T-cell (primary cell): ENCODE data around the gene KMT2D. TPM values are rescaled to one million over a fixed set of nuclear protein-coding genes. Genes with fewer than 3 reads are reported as not detected.

Source experiments
- ATAC-seq, 4 experiments: fragments of 200-7000 bp in 3 of 4; fragments of 150-1000 bp in 1 of 4; cut with Tn5 transposase; replicated peaks in 1 of 4; 1 replicate in 3 of 4; 2 replicates in 1 of 4; pipeline ENCODE4 v1.10.0; 2021; ENCODE audit warnings: moderate library complexity in 3 of 4, mild to moderate bottlenecking in 2 of 4, moderate number of reproducible peaks in 1 of 4
- CTCF ChIA-PET, 2 donors: fragments of 300-600 bp; sonication (Branson Sonifier 250); formaldehyde crosslinking; loops; one replicate each; lab custom pipeline; 2022; ENCODE audit warnings: antibody characterized with exemption in 2 of 2; lab: Charles Lee
- POLR2A ChIA-PET, 2 donors: fragments of 300-600 bp; sonication (Branson Sonifier 250); formaldehyde crosslinking; loops; one replicate each; lab custom pipeline; 2022; ENCODE audit warnings: antibody characterized with exemption in 2 of 2; lab: Charles Lee
- DNase-seq, 35 experiments: peaks; one replicate each; pipeline versions ENCODE4 v3.0.0 to v3.0.0-alpha.2; 2013 to 2023
- H3K27ac ChIP-seq: one replicate; pipeline ENCODE4 v1.5.1; 2013; ENCODE audit warnings: low read length
- H3K27me3 ChIP-seq, 2 experiments: replicated peaks in 1 of 2; 1 replicate in 1 of 2; 2 replicates in 1 of 2; pipeline versions ENCODE4 v1.6.1 to v1.7.0; 2013; ENCODE audit warnings: low read length in 1 of 2, mixed read lengths in 1 of 2; ENCODE audit not compliant: control insufficient read depth in 2 of 2, insufficient read depth in 2 of 2; ENCODE audit errors: extremely low read depth in 1 of 2
- H3K36me3 ChIP-seq, 2 donors: 1 replicate in 1 of 2; 2 replicates in 1 of 2; pipeline versions ENCODE4 v1.6.1 to v1.7.0; 2013; ENCODE audit warnings: low read length in 1 of 2; ENCODE audit not compliant: control insufficient read depth in 2 of 2, insufficient read depth in 1 of 2; ENCODE audit errors: extremely low read depth in 1 of 2
- H3K4me1 ChIP-seq, 2 experiments: 1 replicate in 1 of 2; 2 replicates in 1 of 2; pipeline versions ENCODE4 v1.6.1 to v1.7.0; 2013; ENCODE audit warnings: low read length in 2 of 2, mixed read lengths in 1 of 2; ENCODE audit not compliant: insufficient read depth in 2 of 2, control insufficient read depth in 1 of 2; ENCODE audit errors: extremely low read depth in 1 of 2
- H3K4me3 ChIP-seq, 2 donors: 1 replicate in 1 of 2; 2 replicates in 1 of 2; pipeline versions ENCODE4 v1.5.1 to v1.7.0; 2013; ENCODE audit warnings: mild to moderate bottlenecking in 2 of 2, low read length in 1 of 2, moderate library complexity in 1 of 2; ENCODE audit not compliant: control insufficient read depth in 1 of 2; ENCODE audit errors: extremely low read depth in 1 of 2
- H3K9me3 ChIP-seq: 2 replicates; pipeline ENCODE4 v1.7.0; 2013
- H3K27ac Mint-ChIP-seq, 2 donors: one replicate each; pipeline ENCODE4 v1.8.0; 2020 to 2021; ENCODE audit warnings: mild to moderate bottlenecking in 2 of 2, mixed read lengths in 2 of 2
- H3K27me3 Mint-ChIP-seq, 2 donors: one replicate each; pipeline ENCODE4 v1.8.0; 2021 to 2022; ENCODE audit warnings: mixed read lengths in 2 of 2
- H3K36me3 Mint-ChIP-seq: one replicate; pipeline ENCODE4 v1.8.0; 2021; ENCODE audit warnings: mixed read lengths
- H3K4me1 Mint-ChIP-seq, 3 donors: one replicate each; pipeline ENCODE4 v1.8.0; 2020 to 2022; ENCODE audit warnings: mixed read lengths in 3 of 3, mild to moderate bottlenecking in 1 of 3
- H3K4me3 Mint-ChIP-seq, 3 donors: one replicate each; pipeline ENCODE4 v1.8.0; 2020 to 2022; ENCODE audit warnings: mild to moderate bottlenecking in 3 of 3, mixed read lengths in 3 of 3, moderate library complexity in 3 of 3
- H3K9me3 Mint-ChIP-seq, 3 donors: one replicate each; pipeline ENCODE4 v1.8.0; 2020 to 2022; ENCODE audit warnings: mixed read lengths in 3 of 3
- WGBS: methylation state at CpG from one replicate; pipeline ENCODE4 v1.1.5; 2013; ENCODE audit warnings: missing lambda C conversion rate; ENCODE audit not compliant: insufficient coverage; 5-methylcytosine and 5-hydroxymethylcytosine counted together
- total RNA-seq, 35 experiments: library from RNA in 6 of 35; stranded (reverse) in 6 of 35; fragments of 120-200 nt in 1 of 35; gene quantifications; one replicate each; pipeline versions ENCODE4 v1.2.1 to v1.2.4 and lab custom pipeline; 2013 to 2026

KMT2D gene
- total RNA-seq, 5 donors from 2014 or later (not counting 1 experiment from before 2014, with no cell fraction given) = 135 to 161 (median 152) TPM

DNA sequence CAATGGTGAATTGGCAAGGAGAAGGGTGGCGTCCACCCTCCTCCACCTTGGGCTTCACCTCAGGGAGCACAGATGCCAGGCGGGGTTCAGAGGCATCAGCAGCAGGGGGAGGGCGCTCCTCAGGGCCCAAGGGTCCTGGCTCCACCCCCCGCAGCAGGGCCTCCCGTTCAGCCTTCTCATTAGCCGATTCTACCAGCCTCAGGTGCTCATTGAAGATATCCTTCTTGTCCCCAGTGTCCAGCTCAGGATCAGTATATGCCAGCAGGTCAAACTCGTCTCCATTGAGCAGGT lies 22.7 kb downstream of the KMT2D start:
- Histone ChIP-seq H3K27me3 (no peaks in the 10 kb centered on the region), H3K9me3 (no peaks in the 10 kb centered on the region), H3K4me3 (no peak overlapping the region), H3K4me1 (no peaks in the 10 kb centered on the region), H3K27ac (no peak overlapping the region), H3K36me3 (peaks cover 41 to 89% of the 10 kb centered on the region in 2 donors)
- no peak for ATAC-seq
- Mint-ChIP-seq H3K4me3 (no peak overlapping the region), H3K27me3 (no peaks in the 10 kb centered on the region), H3K4me1 (peaks cover 0 to 6% (median 0%) of the 10 kb centered on the region in 3 donors), H3K36me3 (peaks cover 40% of the 10 kb centered on the region), H3K9me3 (no peaks in the 10 kb centered on the region), H3K27ac (no peak overlapping the region)
- POLR2A ChIA-PET = interaction anchor here in 1 of 2 donors (0.6 kb wide), 1 partner anchor 295 kb away, joined by 3 read pairs; no protein-coding TSS in a partner anchor
- 94% methylated on average over 6 of the region's 7 CpGs for WGBS
- CTCF ChIA-PET = no interaction called here
- DNase-seq = no peak

DNA sequence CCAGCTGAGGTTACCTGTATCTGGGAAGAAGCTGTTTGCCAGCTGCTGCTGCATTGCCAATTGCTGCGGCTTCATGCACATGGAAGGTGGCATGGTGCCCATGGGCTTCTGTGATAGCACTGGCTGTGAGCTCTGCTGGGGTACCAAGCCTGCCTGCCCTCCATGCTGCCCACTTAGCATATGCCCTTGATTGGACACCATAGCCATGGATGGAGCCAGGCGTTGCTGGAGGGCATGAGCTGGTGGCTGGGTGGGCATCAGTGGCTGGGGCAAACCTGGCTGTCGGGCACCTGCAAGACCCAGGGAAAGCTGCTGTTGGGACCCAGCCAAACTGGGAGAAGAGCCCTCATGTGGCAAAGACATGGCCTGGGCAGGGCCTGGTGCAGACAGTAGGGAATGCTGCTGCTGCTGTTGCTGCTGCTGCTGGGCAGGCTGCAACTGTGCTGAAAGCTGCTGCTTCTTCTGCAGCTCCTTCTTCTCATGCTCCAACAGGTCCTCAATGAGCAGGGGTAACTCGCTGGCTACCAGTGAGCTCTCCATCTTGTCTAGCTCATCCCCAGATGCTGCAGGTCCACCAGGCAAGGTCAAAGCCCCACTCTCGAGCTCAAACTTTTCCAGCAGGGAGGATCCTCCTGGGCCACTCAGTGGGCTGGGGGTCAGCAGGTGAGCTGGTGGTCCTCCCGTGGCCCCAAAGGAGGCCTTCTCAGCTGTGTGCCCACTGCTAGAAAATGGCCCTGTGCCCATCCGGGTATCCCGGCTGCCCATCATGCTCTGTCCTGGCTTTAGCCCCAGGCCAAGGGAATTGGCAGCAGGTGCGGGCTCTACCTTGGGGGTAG lies 23.3 kb downstream of the KMT2D start:
- ATAC-seq (no peak), DNase-seq (no peak)
- POLR2A ChIA-PET = interaction anchor here (0.6 to 0.7 kb wide), 2 partner anchors 18 to 294 kb away, joined by 3 read pairs; no protein-coding TSS in a partner anchor
- Histone ChIP-seq H3K27ac (no peak overlapping the region), H3K27me3 (no peaks in the 10 kb centered on the region), H3K4me3 (no peak overlapping the region), H3K9me3 (no peaks in the 10 kb centered on the region), H3K4me1 (no peaks in the 10 kb centered on the region), H3K36me3 (peaks cover 38 to 89% of the 10 kb centered on the region in 2 donors)
- Mint-ChIP-seq H3K27ac (no peak overlapping the region), H3K9me3 (no peaks in the 10 kb centered on the region), H3K27me3 (no peaks in the 10 kb centered on the region), H3K4me1 (peaks cover 0 to 6% (median 0%) of the 10 kb centered on the region in 3 donors), H3K4me3 (no peak overlapping the region), H3K36me3 (peaks cover 35% of the 10 kb centered on the region)
- CTCF ChIA-PET = interaction anchor here in 1 of 2 donors (0.5 to 1.0 kb wide), 2 partner anchors 11 to 137 kb away, joined by 3 to 4 read pairs; no protein-coding TSS in a partner anchor
- WGBS = 93% methylated on average over 6 of the region's 9 CpGs

DNA sequence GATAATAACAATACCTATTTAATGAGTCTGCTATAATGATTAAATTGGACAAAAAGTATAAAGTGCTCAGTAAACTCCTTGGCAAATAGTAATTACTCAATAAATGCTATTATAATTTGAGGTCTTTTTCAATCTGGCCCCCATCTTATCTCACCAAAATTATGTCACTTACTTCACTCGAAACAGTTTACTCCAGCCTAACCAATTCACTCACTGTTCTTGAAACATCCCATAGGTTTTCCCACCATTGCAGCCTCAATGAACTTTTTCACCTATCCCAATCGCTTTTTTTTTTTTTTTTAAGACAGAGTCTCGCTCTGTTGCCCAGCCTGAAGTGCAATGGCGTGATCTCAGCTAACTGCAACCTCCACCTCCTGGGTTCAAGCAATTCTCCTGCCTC lies 24.6 kb downstream of the KMT2D start:
- H3K36me3 Mint-ChIP-seq = peaks cover 33% of the 10 kb centered on the region
- Histone ChIP-seq H3K27me3 (no peaks in the 10 kb centered on the region), H3K4me3 (no peak overlapping the region), H3K9me3 (no peaks in the 10 kb centered on the region), H3K36me3 (peaks cover 35 to 83% of the 10 kb centered on the region in 2 donors), H3K4me1 (peaks cover 0 to 4% of the 10 kb centered on the region in 2 experiments), H3K27ac (no peak overlapping the region)
- no peak for DNase-seq
- no peak overlapping the region for H3K4me3 Mint-ChIP-seq
- H3K4me1 Mint-ChIP-seq = peaks cover 0 to 6% (median 0%) of the 10 kb centered on the region in 3 donors
- WGBS = 57% methylated on average over 2 of the region's 4 CpGs
- no peaks in the 10 kb centered on the region for H3K9me3 Mint-ChIP-seq
- ChIA-PET POLR2A (interaction anchor here in 1 of 2 donors (0.6 kb wide), 1 partner anchor 9 kb away, joined by 3 read pairs; no protein-coding TSS in a partner anchor), CTCF (interaction anchor here (0.6 to 1.1 kb wide), 2 partner anchors 8 to 79 kb away, joined by 3 to 4 read pairs; partner anchors contain the start of gene ARF3 (in 1 of the 2))
- no peak for ATAC-seq
- no peak overlapping the region for H3K27ac Mint-ChIP-seq
- no peaks in the 10 kb centered on the region for H3K27me3 Mint-ChIP-seq

DNA sequence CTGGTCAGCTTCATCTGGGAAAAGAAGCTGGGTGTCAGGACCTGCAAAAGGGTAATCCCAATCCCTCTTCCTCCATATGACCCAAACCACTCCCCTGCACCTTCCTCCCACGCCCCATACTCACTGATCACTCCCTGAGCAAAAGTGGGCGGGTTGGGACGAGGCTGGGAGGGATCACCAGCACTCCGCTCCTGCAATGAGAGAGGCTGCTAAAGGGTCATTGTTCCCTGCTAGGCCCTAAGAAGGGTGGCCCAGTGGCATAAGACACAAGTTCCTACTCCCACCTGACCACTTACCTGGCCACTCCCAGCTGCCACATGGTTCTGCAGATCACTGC lies 26.3 kb downstream of the KMT2D start:
- ChIA-PET POLR2A (no interaction called here), CTCF (no interaction called here)
- no peak for ATAC-seq
- Histone ChIP-seq H3K4me3 (no peak overlapping the region), H3K9me3 (no peaks in the 10 kb centered on the region), H3K27me3 (no peaks in the 10 kb centered on the region), H3K36me3 (peaks cover 21 to 74% of the 10 kb centered on the region in 2 donors), H3K27ac (no peak overlapping the region), H3K4me1 (peaks cover 0 to 4% of the 10 kb centered on the region in 2 experiments)
- Mint-ChIP-seq H3K4me3 (no peak overlapping the region), H3K27ac (no peak overlapping the region), H3K4me1 (peaks cover 0 to 6% (median 0%) of the 10 kb centered on the region in 3 donors), H3K9me3 (no peaks in the 10 kb centered on the region), H3K36me3 (peaks cover 32% of the 10 kb centered on the region), H3K27me3 (no peaks in the 10 kb centered on the region)
- 98% methylated on average over 4 of the region's 4 CpGs for WGBS
- no peak for DNase-seq

DNA sequence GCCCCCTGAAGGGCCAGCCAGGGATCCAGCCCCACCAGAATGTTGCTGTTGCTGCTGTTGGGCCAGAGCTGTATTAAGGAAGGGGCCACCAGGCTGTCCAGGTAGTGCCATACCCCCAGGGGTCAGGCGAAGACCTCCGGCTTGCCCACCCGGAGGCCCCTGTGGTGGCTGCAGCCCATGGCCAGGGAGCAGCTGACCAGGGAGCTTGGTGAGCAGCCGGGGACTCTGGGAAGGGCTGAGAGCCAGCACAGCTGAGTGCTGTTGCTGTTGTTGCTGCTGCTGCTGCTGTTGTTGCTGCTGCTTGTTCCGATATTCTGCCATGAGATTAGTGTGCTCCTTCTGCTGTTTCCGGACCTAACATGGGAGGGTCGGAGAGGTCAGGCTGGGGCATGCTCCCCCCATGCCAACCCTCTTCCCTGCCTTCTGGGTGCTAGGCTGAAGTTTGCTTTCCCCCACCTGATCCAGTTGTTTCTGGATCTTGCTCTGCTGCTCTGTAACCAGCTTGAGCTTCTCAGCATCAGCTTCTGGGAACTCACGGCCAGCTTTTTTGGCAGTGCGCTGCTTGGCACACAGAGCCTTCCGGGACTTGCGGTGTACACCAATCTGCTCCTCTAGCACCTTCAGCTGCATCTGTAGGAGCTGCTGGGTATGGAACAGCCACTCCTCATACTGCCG lies 26.8 kb downstream of the KMT2D start:
- H3K4me1 ChIP-seq = peaks cover 0 to 4% of the 10 kb centered on the region in 2 experiments
- Mint-ChIP-seq H3K27ac (no peak overlapping the region), H3K36me3 (peaks cover 31% of the 10 kb centered on the region), H3K4me1 (peaks cover 0 to 6% (median 0%) of the 10 kb centered on the region in 3 donors), H3K9me3 (no peaks in the 10 kb centered on the region), H3K4me3 (no peak overlapping the region), H3K27me3 (no peaks in the 10 kb centered on the region)
- no peak overlapping the region for H3K27ac ChIP-seq
- no peaks in the 10 kb centered on the region for H3K27me3 ChIP-seq
- no peak for ATAC-seq
- no peak for DNase-seq
- ChIA-PET POLR2A (no interaction called here), CTCF (no interaction called here)
- no peak overlapping the region for H3K4me3 ChIP-seq
- H3K36me3 ChIP-seq = peaks cover 20 to 74% of the 10 kb centered on the region in 2 donors
- WGBS = 97% methylated on average over 12 of the region's 12 CpGs
- H3K9me3 ChIP-seq = no peaks in the 10 kb centered on the region

DNA sequence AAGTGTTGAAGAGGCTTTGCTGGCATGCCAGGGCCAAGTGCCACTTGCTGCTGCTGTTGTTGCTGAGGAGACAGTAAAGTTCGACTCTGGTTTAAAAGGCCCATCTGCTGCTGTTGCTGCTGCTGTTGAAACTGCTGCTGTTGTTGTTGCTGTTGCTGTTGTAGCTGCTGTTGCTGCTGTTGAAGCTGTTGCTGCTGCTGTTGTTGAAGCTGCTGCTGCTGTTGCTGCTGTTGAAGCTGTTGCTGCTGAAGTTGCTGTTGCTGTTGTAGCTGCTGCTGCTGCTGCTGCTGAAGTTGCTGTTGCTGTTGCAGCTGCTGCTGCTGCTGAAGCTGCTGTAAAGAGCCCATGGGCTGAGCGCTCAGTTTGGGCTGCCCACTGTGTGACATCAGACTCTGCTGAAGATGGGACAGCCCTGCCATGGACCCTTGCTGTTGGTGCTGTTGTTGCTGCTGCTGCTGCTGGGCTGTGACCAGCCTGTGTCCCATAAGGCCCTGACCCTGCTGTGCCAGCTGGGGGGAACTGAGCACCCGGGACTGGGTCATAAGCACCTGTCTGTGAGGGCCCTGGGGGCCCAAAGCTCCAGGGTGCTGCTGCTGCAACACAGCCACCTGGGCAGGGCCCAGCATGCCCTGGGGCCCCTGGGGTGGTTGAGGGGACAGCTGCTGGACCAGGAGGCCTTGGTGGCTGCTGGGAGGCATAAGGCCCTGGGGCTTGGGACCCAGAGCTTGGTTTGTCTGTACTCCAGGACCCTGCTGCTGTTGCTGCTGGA lies 27.7 kb downstream of the KMT2D start:
- Histone ChIP-seq H3K27ac (no peak overlapping the region), H3K4me1 (peaks cover 0 to 4% of the 10 kb centered on the region in 2 experiments), H3K27me3 (no peaks in the 10 kb centered on the region), H3K4me3 (no peak overlapping the region), H3K36me3 (peaks cover 16 to 74% of the 10 kb centered on the region in 2 donors), H3K9me3 (no peaks in the 10 kb centered on the region)
- H3K4me1 Mint-ChIP-seq = peaks cover 0 to 6% (median 0%) of the 10 kb centered on the region in 3 donors
- H3K27ac Mint-ChIP-seq = no peak overlapping the region
- POLR2A ChIA-PET = no interaction called here
- 92% methylated on average over 3 of the region's 3 CpGs for WGBS
- H3K27me3 Mint-ChIP-seq = no peaks in the 10 kb centered on the region
- CTCF ChIA-PET = interaction anchor here in 1 of 2 donors (0.6 kb wide), 1 partner anchor 75 kb away, joined by 4 read pairs; the partner anchor contains the start of gene ARF3
- no peak overlapping the region for H3K4me3 Mint-ChIP-seq
- H3K9me3 Mint-ChIP-seq = no peaks in the 10 kb centered on the region
- H3K36me3 Mint-ChIP-seq = peaks cover 33% of the 10 kb centered on the region
- ATAC-seq (no peak), DNase-seq (no peak)
